H1 (cell line): Measurements from ENCODE around the gene CRX.

ENCODE experiments used
- ASH2L ChIP-seq: fragments of 200-600, 300-600 bp; sonication (generic); IDR thresholded peaks from one replicate; pipeline ENCODE4 v1.7.1; 2017; ENCODE audit warnings: low read length
- HDAC6 ChIP-seq: IDR thresholded peaks from one replicate; pipeline ENCODE4 v1.7.1; 2012; ENCODE audit warnings: low read depth, mild to moderate bottlenecking, inconsistent platforms, low read length, moderate library complexity
- MAX ChIP-seq: IDR thresholded peaks from 2 replicates; pipeline ENCODE4 v1.6.1; 2012; ENCODE audit warnings: inconsistent platforms
- POLR2AphosphoS5 ChIP-seq: IDR thresholded peaks from 2 replicates; pipeline ENCODE4 v1.6.1; 2011; ENCODE audit warnings: low read depth, low read length
- RFX5 ChIP-seq: IDR thresholded peaks from 2 replicates; pipeline ENCODE4 v1.6.1; 2011; ENCODE audit warnings: low read depth, low read length, improper control_type of control experiment, borderline replicate concordance
- TF ChIP-seq, protein P1 (sequence below), 3 experiments: IDR thresholded peaks; 1 replicate in 2 of 3; 2 replicates in 1 of 3; pipeline versions ENCODE4 v1.5.1 to v1.6.1; 2011; ENCODE audit warnings: low read length in 3 of 3, mild to moderate bottlenecking in 3 of 3, inconsistent platforms in 2 of 3, low read depth in 1 of 3, moderate library complexity in 1 of 3; ENCODE audit not compliant: insufficient read depth in 1 of 3; ENCODE audit errors: control extremely low read depth in 1 of 3

DNA sequence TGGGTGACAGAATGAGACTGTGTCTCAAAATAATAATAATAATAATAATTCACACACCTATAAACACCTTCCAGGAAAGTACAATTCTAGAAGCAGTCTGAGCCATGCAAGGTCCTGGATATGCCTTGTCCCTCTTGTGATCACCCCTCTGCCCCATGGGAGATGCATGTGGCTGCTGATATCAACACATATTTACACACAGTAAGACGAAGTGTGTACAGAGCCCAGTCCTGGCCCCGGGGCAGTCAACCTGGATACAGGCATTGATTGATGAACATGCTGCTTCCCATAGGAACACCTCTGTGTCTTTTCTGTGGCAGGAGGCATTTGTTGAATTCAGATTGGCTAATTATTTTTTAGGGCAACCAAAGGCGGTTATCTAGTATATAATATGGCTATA, 61.2 kb downstream of the CRX start:
- TF ChIP-seq POLR2AphosphoS5 = no peak
- TF ChIP-seq, protein P1, sequence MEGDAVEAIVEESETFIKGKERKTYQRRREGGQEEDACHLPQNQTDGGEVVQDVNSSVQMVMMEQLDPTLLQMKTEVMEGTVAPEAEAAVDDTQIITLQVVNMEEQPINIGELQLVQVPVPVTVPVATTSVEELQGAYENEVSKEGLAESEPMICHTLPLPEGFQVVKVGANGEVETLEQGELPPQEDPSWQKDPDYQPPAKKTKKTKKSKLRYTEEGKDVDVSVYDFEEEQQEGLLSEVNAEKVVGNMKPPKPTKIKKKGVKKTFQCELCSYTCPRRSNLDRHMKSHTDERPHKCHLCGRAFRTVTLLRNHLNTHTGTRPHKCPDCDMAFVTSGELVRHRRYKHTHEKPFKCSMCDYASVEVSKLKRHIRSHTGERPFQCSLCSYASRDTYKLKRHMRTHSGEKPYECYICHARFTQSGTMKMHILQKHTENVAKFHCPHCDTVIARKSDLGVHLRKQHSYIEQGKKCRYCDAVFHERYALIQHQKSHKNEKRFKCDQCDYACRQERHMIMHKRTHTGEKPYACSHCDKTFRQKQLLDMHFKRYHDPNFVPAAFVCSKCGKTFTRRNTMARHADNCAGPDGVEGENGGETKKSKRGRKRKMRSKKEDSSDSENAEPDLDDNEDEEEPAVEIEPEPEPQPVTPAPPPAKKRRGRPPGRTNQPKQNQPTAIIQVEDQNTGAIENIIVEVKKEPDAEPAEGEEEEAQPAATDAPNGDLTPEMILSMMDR (IDR thresholded peaks at IDR 0.05; ENCODE audit: control extremely low read depth in 1 of 3, insufficient read depth in 1 of 3, low read depth in 1 of 3, low read length in 3 of 3) = no peak
- no peak for TF ChIP-seq RFX5
- TF ChIP-seq HDAC6 = no peak
- no peak for TF ChIP-seq ASH2L
- TF ChIP-seq MAX = no peak
